Measurements from ENCODE around the gene REPS2.
A peak's percentile ranks its signal among the peaks of the same experiment; 100 is the strongest.

REPS2 gene

DNA sequence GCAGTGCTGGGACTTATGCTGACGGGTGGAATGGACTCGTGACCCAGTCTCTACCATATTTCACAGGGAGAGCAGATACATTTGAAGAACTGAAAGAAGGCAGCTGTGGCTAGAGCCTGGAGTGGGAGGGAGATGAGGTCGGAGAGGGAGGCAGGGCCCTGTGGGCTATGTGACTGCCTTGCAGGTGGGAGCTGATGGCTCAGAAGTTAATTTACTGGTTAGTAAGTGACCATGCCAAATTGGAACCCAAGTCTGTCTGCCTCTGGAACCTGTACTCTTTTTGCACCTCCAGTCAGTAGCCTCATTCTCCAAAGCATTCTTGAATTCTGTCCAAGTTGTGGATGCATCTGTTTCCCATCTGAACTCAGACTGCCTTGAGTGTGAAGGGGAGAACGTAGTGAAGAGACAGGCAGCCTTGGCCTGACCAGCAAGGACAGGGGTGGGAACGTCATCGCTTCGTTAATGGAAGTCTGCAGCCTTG is 92.3 kb downstream of the REPS2 start:
- DNase-seq = no peak

DNA sequence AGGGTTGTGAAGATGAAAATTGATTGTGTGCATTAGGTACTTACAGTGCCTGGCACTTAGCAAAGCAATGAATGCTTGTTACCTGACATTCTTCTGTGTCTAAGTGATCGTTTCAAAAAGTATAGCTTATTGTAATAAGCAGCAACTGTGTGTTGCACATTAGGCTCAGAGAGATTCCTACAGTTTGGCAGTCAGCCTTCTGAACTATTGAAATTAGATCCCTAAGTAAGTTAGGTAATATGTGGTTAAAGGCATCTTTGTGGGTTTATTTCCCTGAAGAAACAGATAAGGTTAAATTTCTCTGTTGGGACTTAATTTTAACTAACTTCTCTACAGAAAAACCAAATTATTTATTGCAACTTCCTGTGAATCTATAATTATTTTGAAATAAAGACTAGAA is 93.4 kb downstream of the REPS2 start:
- no peak for DNase-seq

DNA sequence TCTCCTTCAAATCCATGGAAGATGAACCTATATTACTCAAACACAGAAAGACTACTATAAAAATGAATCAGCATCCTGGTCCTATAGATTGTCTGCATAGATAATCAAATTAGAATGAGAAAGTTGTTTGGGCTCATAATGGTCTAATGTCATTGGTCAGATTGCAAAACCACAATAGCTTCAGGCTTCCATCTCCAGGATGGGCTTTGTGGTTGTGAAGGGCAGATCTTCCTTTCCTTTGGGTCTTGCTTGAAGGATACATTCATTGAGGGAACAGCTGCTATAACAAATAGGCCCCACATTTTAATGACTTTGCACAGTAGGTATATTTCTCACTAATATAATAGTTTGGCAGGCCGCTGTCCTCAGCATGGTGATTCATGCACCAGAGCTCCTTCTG is 94.3 kb downstream of the REPS2 start:
- DNase-seq = no peak

DNA sequence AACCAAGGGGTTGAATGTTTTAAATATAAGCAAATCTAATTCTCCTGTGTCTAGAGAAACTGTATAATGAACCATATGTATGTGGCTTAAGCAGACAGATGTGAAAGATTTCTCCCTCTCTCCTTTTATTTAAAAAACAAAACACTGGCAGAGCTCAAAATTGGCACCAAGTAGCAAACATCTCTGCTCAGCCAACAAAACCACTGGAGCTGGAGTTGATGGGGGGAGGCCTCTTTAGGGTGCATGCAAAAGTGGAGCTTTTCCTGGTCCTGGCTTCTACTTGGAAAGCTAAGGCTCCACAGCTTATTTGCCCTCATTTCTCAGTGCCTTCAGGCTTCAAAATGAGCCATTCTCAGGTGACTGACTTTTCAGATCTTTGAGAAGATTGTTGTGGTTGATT is 95.6 kb downstream of the REPS2 start:
- DNase-seq = no peak

DNA sequence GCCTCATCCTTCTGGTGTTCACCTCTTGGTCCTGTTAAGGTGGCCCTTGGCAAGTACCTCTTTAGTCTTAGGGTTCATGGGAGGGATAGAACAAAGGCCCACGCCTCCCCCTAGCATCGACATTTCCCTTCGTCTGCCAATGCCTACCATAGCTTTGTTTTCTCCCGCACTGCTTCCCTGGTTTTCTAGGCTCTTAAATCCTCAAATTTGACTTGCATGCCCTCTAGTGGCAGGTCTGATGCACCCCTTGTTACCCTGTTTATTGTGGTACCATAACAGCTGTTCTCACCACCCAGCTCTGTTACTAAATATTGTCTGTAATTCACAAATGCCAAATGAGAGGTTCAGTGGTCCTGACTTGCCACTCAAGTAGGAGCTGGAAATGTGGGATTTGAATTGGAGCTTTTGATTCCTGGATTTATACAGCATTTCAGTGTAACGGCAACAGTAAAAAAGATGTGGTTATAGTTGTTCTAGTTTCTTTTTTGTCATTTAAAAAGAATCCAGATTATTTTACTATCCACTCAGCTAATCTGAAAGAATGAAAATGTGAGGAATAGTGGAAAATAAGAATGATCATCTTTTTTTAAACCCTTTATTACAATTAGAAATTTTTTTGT is 100.1 kb downstream of the REPS2 start:
- DNase-seq = peak; percentile 74

DNA sequence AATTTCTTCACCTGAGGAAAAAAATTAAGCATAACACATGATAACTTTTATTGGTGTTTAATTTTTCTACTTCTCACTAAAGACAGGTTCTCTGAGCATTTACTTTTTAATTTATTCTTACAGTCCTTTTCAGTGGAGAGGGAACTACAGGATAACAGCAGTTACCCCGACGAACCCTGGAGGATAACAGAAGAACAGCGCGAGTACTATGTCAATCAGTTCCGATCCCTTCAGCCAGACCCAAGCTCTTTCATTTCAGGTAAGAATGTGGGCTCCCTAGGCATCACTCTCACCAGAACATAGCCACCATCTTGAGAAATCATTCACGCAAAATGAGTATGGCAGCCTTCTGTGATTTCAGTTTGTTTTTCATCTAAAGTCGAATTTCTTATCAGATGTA is 100.8 kb downstream of the REPS2 start:
- no peak for DNase-seq

DNA sequence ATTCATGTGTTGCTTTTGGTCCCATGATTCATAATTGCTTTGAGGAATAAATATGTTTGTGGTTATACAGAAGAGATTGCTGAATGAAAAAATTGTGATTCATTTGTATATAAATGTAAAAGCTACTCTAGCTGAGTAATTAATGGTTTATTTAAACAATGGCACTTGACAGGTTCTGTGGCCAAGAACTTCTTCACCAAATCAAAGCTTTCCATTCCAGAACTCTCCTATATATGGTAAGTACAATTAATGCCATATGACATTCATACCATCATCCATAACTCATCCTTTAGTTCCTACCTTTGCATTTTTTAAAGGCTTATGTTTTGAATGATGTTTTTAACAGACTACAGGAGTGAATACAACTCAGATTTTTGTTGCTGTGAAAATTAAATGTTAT is 105.8 kb downstream of the REPS2 start:
- DNase-seq = no peak

DNA sequence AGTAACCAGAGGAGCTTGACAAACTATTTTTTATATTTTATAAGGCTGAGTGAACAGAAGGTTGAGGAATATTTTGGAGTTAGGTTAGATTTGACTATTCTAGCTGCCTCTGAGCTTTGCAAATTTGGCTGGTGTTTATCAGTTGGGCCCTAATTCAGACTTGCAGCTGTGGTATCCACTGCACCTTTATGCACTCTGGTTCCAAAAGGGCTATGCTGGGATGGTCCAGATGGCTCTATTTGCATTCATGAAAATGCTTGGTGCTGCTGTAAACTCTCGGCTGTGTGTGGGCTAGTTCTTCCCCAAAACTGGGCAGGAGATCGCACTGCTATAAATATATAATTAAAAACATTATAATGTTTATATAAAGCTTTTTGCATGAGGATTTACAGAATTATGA is 106.3 kb downstream of the REPS2 start:
- DNase-seq = no peak

DNA sequence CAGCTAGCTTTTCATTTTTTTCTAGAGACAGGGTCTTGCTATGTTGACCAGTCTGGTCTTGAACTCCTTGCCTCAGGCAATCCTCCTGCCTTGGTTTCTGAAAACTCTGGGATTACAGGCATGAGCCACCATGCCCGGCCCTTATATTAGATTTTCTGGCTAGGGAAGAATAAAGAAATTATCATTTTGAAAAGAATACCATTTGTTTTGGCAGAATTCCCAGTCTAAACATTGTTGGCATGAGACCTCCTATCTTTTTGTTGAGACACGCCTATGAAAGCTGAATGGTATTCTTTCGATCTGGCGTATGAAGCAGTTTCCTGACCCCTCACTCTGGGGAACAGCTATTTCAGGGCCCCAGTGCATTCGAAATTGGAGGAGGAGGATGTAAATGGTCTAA is 107.0 kb downstream of the REPS2 start:
- DNase-seq = no peak

DNA sequence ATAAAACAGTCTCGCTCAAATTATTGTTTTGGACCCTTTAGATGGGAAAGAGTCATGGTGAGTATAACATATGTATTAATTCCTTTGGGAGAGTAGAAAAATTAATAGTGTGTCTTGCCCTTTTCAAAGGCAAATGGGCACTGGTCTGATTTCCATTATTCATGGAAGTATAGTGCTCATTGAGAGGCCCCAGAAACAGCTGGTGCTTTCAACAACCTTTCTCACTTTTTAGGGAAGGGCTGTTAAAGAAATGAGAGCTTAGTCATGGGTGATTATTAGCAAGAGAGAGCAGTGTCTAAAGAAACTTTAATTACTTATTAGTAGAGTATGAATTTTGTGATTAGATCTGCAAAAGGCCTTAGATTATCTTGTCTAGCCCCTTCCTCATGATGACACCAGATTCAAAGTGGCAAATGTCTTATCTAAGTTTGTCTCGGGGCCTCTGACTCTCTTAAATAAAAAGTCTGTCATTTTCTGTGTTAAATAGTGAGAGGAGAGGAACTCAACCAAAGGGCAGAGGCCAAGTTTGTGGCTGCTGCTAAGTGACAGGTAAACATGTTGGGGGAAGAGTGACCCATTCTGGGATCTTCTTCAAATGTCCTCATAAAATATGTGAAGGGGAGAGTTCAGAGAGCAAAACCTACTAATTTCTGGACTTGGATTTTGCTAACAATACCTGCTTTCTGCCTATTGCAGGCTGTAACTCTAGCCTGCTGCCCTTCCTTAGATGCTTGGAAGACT is 110.6 kb downstream of the REPS2 start:
- no peak for DNase-seq

DNA sequence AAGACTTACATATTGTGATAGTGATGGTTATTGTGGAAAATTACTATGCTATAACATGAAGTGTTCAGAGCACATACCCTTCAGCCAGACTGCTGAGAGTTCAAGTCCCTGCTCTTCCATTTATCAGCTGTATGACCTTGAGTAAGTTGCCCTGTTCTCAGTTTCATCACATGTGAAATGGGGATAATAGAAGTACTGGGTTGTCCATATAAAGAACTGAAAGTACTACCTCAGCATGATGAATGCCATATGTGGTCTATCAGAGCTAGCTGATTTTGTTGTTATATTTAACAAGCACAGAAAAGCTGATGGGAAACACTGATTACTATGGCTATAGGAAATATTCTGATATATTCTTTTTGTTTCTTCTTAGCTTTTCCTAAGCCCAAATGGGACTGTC is 115.6 kb downstream of the REPS2 start:
- DNase-seq = no peak

DNA sequence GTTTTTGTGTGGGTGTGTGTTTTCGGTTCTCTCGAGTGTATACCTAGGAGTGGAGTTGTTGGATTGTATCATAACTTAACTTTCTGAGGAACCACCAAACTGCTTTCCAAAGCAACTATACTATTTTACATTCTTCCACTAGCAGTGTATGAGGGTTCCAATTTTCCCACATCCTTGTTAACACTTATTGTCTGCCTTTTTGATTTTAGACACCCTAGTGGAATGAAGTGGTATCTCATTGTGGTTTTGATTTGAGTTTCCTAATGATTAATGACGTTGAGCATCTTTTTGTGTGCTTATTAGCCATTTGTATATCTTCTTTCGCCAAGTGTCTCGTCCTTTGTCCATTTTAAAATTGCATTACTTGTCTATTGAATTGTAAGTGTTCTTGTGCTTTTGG is 118.6 kb downstream of the REPS2 start:
- DNase-seq = no peak

DNA sequence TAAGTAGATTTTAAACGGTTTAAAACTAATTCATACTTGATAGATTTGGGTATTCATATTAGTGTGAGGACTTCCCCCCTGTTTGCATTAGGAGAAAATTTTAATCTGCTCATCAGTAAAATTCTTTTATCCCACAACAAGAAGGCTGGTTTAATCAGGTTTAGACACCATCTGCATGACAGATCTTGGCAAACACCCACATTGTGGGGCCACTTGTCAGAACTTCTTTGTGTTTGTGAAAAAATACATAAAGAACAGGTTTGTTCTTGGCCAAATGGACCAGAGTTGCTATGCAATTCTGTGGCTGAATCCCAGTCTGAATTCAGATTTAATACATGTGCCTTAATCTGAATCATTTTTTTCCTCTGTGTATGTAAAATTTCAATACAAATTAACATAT is 121.1 kb downstream of the REPS2 start:
- no peak for DNase-seq

DNA sequence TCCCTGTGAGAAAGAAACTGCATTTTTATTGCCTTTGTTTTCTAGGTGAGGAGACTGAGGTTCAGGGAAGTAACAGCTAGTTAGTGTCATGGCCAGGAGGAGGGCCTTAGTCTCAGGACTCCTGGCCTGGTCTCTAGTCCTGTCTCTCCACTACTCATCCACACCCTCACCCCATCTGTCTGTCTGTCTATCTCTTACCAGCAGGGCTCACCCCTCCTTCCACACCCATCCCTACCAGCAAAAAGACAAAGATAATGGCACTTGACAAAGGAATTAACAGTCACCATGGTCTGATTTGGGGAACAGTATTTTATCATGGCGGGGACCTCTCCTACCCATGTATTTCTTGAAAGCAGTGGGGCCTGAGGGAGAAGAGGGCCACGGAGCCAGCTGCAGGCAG is 125.8 kb downstream of the REPS2 start:
- DNase-seq = no peak

DNA sequence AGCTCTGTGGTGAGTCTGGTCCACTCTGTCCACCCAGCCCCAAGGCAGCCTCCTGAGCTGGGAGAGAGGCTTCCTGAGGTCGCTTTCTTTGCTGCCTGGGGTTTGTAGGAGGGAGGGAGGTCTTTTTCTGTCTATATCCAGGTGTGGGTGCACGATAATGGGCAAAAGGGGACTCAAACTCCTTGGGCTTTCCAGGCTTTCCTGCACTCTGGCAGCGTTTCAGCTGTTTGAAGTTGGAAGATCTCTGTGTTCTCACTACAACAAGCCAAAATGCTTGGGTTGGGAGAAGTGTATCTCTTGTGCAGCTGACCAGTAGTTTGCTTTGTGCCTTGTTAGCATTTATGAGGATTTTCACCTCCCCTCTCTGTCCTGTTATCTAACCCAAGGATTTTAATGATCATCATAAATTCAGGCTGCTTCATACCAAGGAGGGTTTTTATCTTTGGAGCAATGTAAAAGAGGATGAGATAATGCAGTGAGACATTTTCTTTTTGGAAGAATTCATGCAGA is 126.3 kb downstream of the REPS2 start:
- DNase-seq = no peak

DNA sequence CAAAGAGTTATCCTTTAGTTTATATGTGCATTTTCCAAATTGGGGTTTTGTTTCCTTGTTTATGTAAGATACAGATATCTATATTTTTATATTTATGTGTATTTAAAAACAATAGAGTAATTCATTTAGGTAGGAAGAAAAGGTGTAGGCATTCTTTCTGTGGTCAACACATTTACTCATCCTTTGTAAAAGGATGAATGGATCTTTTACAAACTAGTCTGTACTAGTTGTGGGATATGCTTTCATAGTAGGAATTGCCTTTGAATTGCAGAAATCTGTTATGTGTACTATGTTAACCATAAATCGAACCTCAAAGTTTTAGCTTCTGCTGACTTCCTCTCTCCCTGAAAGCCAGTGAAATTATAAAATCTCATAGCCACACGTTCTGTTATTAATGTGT is 128.5 kb downstream of the REPS2 start:
- DNase-seq = no peak

DNA sequence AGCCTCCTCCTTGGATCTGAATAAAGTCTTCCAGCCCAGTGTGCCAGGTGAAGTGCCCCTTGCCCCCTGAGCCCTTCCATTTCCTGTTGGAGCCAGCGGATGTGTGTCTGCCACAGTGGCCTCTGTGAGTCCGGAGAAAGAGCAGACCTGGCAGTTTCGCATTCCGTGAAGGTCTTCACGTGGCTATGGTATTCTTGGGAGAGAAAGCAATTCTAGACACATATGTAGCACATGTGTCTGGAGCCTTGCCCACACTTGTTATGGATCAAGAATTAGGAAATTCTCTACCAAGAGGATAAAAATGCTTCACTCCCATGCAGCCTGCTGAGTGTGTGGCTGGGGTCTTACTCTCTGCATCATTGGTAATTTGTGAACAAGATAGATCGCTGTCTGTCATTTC is 130.9 kb downstream of the REPS2 start:
- no peak for DNase-seq

DNA sequence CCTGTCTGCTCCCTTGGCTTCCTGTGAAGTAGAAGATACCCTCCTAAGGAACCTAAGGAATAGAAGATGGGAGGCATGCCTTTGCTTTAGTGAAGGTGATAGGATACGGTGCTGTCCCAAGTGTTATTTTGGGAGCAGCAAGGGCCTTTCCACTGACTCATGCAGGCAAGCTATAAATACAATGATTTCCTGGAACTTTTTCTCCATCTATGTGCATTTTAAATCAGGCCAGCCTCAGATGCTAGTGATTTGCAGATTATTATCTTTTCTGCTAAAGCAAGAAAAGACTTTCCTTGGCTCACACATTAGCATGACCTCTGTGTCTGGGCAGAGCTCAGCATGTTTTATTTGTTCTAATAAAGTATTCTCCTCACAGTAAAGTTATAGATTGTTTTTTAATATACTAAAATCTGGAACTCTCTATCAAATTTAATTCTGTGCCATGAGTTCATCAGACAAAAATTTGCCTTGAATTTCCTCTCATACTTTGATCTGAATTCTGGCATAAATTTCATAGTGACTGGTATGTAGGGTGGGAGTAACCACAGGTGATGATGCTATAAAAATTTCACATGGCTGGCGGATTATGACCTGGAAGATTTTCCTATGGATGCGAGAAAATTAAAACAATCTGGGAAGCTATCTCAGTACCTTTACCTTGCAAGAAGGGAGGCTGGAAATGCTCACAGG is 131.7 kb downstream of the REPS2 start:
- no peak for DNase-seq

DNA sequence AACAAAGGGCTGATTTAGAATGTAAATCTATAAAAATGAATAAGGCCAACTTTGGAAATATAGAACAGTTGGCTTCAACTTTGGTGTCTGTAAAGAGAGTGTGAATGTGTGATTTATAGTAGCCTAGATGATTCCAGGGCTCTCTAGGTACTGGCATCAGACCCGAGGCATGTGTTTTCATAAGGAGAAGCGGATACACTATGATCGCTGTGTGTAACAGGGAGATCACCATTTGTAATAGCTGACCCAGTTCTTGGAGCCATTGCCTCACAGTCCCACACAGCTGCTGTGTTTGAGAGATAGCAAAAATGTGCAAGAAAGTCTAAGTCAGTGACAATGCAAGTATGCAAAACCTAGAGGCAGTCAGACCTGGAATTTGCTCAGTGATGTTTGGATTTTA is 135.1 kb downstream of the REPS2 start:
- DNase-seq = no peak

DNA sequence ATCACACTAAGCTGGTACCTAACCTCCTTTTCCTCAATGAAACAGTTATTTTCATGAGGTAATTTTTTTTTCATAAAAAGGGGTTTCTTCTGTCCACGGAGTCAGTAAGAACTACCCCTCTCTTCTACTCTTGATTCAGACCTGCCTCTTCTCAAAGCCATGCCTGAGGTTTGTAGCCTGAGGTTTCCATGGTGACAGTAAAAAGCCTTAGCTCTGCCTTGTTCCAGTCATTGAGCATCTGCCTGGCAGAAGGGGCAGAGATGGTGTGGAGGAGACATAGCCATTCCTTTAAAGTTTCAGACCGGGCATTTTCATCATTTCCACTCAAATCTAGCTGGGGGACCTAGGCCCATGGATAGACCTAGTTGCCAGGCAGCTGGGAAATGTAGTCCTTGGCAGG is 135.5 kb downstream of the REPS2 start:
- no peak for DNase-seq

DNA sequence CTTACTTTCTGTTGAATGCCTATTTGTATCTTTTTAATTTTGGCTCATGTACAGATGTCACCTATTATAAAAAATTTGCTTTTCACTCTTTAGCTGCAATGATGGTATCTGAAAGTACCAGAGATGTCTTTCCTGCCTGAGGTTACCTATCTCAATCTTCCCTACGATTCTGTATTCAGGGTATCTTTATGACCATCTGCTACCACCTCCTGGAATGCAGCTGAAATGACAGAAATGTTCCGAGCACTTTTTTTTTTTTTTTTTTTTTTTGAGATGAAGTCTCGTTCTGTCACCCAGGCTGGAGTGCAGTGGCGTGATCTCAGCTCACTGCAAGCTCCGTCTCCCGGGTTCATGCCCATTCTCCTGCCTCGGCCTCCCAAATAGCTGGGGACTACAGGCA is 136.4 kb downstream of the REPS2 start:
- no peak for DNase-seq

DNA sequence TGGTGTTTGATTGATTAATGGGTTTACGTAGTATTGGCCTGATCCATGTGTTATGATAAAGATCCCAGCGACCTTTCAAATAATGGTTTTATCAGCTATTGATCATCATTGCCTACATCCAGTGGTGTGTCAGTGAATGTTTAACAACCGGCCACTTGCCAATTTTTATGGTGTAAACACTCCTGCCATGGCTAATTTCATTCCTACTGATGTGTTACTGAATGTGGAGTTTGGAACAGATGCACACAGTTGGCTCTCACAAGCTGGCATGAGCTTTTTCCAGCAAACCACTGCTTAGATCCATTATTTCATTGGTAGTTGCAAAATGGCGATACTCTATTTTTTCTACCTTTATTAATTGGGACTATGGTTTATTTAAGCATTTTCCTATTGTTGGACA is 139.9 kb downstream of the REPS2 start:
- DNase-seq = no peak

DNA sequence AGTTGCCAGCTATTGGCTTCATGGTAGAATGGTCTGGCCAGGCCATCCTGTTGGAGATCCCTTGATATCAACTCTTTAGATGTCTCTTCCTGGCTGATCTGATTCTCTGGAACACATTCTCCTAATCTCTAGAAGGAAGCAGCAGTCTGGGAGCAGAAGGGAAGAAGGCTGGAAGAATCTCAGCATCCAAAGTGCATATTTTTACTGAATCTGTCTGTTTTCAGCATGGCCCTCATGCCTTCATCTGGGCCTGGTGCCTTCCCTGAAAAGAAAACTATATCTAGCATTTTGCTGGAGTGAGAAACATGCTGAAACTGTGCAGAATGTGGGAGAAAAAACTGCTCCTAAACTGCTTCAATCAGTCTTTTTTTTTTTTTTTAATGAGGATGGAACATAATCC is 148.7 kb downstream of the REPS2 start:
- no peak for DNase-seq
